Neural progenitor cell (in vitro differentiated cells): Measurements from ENCODE around the gene PUM2.

Experiments
- CTCF ChIP-seq: fragments of 200-600 bp; sonication (generic); IDR thresholded peaks from 2 replicates; pipeline ENCODE4 v1.5.1; 2017; ENCODE audit warnings: antibody characterized with exemption, mild to moderate bottlenecking
- EZH2 ChIP-seq: fragments of 200-600 bp; sonication (generic); IDR thresholded peaks from 2 replicates; pipeline ENCODE4 v1.6.1; 2017; ENCODE audit warnings: antibody characterized with exemption, mild to moderate bottlenecking, moderate library complexity

GRCh38 chr2:20216130-20217025, 134.3 kb downstream of the PUM2 start:
- TF ChIP-seq CTCF: no peak
- no peak for TF ChIP-seq EZH2
